ENCODE results near the gene RALGDS. TPM values are rescaled to one million over a fixed set of nuclear protein-coding genes. Genes with fewer than 3 reads are reported as not detected.
A peak's percentile ranks its signal among the peaks of the same experiment; 100 is the strongest.
"Not testable (repeated sequence)": the region's sequence is repeated elsewhere in the genome, so short reads cannot be mapped to it uniquely, and the experiment has no call there.

RALGDS gene
- total RNA-seq (10 to 100 TPM; 93.7 to 99.9 TPM), polyA plus RNA-seq (10 to 100 TPM; 14.1 to 35.5 (median 29.4) TPM), total RNA-seq (16.4 to 112 (median 54.4) reads per million in 6 experiments)

DNA sequence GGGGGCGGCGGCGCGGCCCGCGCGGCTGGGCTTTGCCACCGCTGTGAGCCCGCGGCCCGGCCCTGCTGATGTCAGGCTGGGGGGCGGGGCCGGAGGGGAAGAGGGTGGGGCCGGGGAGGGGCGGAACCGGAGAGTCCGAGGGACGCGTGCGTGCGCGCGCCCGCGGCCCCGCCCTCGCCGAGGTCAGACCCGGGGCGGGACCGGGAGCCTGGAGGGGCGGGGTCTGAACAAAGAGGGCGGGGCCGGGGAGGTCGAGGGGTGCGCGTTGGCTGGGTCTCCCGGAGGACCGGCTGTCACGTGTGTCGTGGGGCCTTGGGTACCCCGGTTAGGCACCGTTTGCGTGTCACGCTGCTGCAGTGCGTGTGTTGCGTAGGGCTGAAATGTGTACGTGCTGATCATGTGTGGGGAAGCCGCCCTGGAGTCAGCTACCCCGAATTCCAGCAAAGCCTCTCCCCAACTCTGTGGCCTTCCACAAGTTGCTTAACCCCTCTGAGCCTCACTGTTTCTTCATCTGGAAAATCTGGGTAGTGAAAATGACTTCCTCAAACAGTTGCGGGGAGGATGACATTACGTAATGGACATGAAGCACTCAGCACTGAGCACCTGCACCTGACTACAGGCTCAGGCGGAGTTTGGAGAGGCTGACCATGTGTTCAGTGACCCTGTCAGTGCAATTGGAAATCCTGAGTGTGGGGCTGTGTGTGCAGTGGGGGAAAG, at the start of gene RALGDS:
RALGDS (minus strand) TSS at position 43 of the 717 bp plus-strand sequence. CDS start 86 bp downstream, outside the sequence.
- peak within 1 kb of the TSS; percentile 75 to 89 (median 82) for H3K4me3 Mint-ChIP-seq
- H3K27ac Mint-ChIP-seq: peak within 1 kb of the TSS; percentile 90 to 100 (median 98)
- peaks cover 36 to 74% (median 63%) of the 10 kb centered on the region in 4 donors for H3K4me1 Mint-ChIP-seq
- peak; percentile 72 to 76 for ATAC-seq
- peak; percentile 83 to 97 (median 88) for DNase-seq
- peaks cover 0 to under 1% (median 0%) of the 10 kb centered on the region in 3 donors for H3K36me3 Mint-ChIP-seq
- POLR2A ChIA-PET: interaction anchor here (0.9 to 6.0 kb wide), 6 partner anchors 9 to 28 kb away, joined by 3 to 54 read pairs (median 10); no protein-coding TSS in a partner anchor
- H3K9me3 Mint-ChIP-seq: no peaks in the 10 kb centered on the region
- H3K27me3 Mint-ChIP-seq: no peaks in the 10 kb centered on the region

DNA sequence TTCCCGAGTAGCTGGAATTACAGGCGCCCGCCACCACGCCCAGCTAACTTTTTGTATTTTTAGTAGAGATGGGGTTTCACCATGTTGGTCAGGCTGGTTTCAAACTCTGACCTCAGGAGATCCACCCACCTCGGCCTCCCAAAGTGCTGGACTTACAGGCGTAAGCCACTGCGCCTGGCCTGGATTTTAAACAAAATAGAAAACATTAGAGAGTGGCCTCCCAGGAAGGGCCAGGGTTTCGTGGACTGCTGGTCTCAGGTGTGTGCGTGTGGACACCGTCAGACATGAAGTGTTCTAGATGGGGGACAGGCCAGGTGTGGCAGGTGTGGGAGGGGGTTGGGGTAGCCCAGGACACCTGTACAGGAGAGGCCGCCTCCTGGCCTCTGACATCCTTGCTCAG, 49.7 kb upstream of the RALGDS start:
- no peak for ATAC-seq
- no peak for DNase-seq
- Mint-ChIP-seq H3K9me3 (no peaks in the 10 kb centered on the region), H3K36me3 (no peaks in the 10 kb centered on the region), H3K27me3 (peaks cover 0 to 1% (median 0%) of the 10 kb centered on the region in 5 donors), H3K27ac (no peak overlapping the region), H3K4me3 (no peak overlapping the region), H3K4me1 (peaks cover 0 to 3% (median 0%) of the 10 kb centered on the region in 4 donors)
- POLR2A ChIA-PET: no interaction called here

DNA sequence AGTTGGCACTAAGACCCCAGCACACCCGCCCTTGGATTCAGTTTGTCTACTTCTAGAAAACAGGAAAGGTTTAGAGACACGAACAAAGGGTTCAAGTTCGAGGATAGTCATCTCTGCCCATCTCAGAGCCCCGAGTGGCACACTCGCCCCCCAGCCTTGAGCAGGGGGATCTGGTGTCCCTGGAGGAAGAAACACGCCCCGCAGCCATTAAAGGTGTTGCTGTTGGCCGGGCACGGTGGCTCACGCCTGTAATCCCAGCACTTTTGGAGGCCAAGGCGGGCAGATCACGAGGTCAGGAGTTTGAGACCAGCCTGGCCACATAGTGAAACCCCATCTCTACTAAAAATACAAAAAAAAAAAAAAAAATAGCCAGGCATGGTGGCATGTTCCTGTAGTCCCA, 48.6 kb upstream of the RALGDS start:
- H3K4me3 Mint-ChIP-seq, POLR2A ChIA-PET, DNase-seq, H3K27me3 Mint-ChIP-seq, ATAC-seq, H3K36me3 Mint-ChIP-seq, H3K9me3 Mint-ChIP-seq, H3K4me1 Mint-ChIP-seq, H3K27ac Mint-ChIP-seq: not testable (repeated sequence)

DNA sequence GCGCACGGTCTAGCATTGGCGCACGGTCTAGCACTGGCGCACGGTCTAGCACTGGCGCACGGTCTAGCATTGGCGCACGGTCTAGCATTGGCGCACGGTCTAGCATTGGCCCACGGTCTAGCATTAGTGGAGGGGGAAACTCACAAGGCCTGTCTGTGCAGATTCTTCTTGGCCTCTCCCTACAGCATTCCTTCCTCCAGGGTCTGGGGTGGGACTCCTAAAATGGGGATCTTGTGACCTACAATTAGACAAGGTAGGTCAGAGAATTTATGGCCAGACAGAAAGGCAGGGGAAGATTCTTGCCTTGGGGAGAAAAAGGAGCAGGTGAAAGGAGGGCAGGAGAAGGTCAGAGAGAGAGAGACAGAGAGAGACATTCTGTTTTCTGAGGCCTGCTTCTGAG, 48.1 kb upstream of the RALGDS start:
- POLR2A ChIA-PET: no interaction called here
- H3K4me1 Mint-ChIP-seq: peaks cover 0 to 6% (median under 1%) of the 10 kb centered on the region in 4 donors
- ATAC-seq: no peak
- no peak for DNase-seq
- H3K27me3 Mint-ChIP-seq: peaks cover 0 to 1% (median 0%) of the 10 kb centered on the region in 5 donors
- no peak overlapping the region for H3K4me3 Mint-ChIP-seq
- H3K9me3 Mint-ChIP-seq: no peaks in the 10 kb centered on the region
- H3K27ac Mint-ChIP-seq: peak overlapping the region in 1 of 10 donors; percentile 55
- no peaks in the 10 kb centered on the region for H3K36me3 Mint-ChIP-seq

DNA sequence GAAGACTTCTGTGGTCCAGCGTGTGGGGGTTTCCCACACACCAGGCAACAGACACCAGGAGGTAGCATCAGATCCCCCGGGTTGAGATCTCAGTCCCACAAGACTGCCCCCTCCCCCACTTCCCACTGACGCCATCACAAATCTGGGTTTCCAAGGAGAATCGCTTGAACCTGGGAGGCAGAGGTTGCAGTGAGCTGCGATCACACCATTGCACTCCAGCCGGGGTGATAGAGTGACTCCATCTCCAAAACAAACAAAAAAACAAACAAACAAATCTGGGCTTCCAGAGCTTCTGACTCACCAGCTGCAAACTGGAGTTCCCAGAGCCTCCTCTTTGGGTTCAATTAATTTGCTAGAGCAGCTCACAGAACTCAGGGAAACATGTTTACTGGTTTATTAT, 47.4 kb upstream of the RALGDS start:
- ATAC-seq: no peak
- Mint-ChIP-seq H3K4me3 (no peak overlapping the region), H3K27me3 (peaks cover 0 to 1% (median 0%) of the 10 kb centered on the region in 5 donors), H3K36me3 (no peaks in the 10 kb centered on the region), H3K9me3 (no peaks in the 10 kb centered on the region), H3K27ac (no peak overlapping the region), H3K4me1 (peaks cover 1 to 9% (median 5%) of the 10 kb centered on the region in 4 donors)
- POLR2A ChIA-PET: no interaction called here
- no peak for DNase-seq

DNA sequence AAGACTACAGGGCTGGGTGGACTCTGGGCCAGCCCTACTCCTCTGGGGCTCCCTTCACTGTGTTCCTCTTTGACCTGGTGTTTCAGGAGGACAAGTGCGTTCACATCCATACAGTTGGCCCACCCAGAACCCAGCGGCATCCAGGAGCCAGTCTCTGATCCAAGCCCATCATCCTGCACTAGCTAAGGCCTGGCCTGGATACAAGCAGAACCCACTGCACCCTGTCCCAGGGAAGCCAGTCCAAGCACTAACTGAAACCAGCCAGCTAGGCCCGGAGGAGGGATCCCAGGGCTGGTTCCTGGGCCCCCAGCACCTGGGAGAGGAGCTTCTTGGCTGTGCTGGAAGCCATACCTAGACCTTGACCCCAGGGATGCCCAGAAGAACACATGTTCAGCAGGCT, 46.7 kb upstream of the RALGDS start:
- H3K27ac Mint-ChIP-seq: no peak overlapping the region
- H3K36me3 Mint-ChIP-seq: no peaks in the 10 kb centered on the region
- H3K27me3 Mint-ChIP-seq: peaks cover 0 to 1% (median 0%) of the 10 kb centered on the region in 5 donors
- DNase-seq (no peak), ATAC-seq (no peak)
- no peak overlapping the region for H3K4me3 Mint-ChIP-seq
- peaks cover 1 to 9% (median 5%) of the 10 kb centered on the region in 4 donors for H3K4me1 Mint-ChIP-seq
- no peaks in the 10 kb centered on the region for H3K9me3 Mint-ChIP-seq
- POLR2A ChIA-PET: no interaction called here

DNA sequence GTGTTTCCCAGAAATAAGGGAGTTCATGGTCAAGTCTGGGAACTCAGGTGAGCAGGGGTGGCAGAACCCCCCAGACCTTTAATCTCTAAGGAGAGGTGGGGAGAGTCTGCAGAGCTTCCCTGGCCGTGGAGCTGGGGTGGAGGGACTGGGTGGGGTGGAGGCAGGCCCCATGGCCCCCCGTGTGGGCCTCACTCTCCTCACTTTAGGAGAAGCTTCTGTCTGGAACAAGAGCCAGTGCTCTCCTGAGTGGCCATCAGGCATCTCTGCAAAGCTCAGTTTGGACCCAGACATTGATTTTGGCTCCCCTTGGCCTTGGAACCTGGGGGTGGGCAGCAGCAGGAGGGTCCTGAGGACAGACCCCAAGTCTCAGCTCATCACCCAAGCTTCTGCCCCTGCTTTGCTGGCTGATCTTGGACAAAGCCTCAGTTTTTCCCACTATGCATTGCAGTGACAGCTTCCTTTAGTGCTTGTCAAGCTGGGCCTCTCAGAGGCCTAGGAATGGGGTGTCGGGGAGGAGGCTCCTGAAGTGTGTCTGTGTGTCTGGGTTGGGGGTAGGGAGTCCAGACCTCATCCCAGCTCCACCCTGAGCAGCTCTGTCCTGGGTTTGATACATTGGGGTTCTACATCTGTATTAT, 46.2 kb upstream of the RALGDS start:
- Mint-ChIP-seq H3K9me3 (no peaks in the 10 kb centered on the region), H3K36me3 (no peaks in the 10 kb centered on the region), H3K4me3 (no peak overlapping the region), H3K4me1 (peaks cover 1 to 9% (median 5%) of the 10 kb centered on the region in 4 donors), H3K27ac (no peak overlapping the region), H3K27me3 (peaks cover 0 to 2% (median 0%) of the 10 kb centered on the region in 5 donors)
- POLR2A ChIA-PET: no interaction called here
- ATAC-seq (no peak), DNase-seq (no peak)

DNA sequence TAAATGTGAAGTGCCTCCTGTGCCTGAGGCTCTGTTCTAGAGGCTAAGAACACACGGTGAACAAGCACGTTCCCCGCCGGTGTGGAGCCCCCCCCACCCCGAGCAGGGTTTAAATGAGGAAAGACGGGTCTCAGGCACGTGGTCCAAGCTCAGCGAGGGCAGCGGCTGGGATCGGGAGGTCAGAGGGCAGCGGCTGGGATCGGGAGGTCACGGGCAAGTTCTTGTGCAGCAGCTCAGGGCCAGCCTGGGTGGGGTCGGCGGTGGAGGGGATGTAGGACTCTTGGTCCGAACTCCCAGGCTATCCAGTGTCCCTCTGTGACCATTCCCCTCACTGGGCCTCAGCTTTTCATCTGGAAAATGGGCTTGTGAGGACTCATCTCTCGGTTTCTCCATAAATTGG, 45.4 kb upstream of the RALGDS start:
- Mint-ChIP-seq H3K27me3 (peaks cover 0 to 4% (median 1%) of the 10 kb centered on the region in 5 donors), H3K27ac (peak overlapping the region in 1 of 10 donors; percentile 31), H3K4me3 (no peak overlapping the region), H3K4me1 (peaks cover 1 to 13% (median 5%) of the 10 kb centered on the region in 4 donors), H3K36me3 (no peaks in the 10 kb centered on the region), H3K9me3 (no peaks in the 10 kb centered on the region)
- no peak for DNase-seq
- POLR2A ChIA-PET: no interaction called here
- no peak for ATAC-seq

DNA sequence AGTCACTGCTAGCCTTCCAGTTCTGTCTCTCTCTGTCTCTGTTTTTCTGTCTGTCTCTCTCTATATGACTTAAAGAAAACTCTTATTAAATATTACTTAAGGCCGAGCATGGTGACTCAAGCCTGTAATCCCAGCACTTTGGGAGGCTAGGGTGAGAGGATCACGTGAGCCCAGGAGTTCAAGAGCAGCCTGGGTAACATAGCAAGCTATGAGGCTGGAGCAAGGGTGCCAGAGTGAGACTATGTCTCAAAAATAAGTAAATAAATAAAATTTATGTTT, 44.4 kb upstream of the RALGDS start:
- H3K36me3 Mint-ChIP-seq: no peaks in the 10 kb centered on the region
- H3K27ac Mint-ChIP-seq: no peak overlapping the region
- ATAC-seq (no peak), DNase-seq (no peak)
- H3K27me3 Mint-ChIP-seq: peaks cover 0 to 4% (median 2%) of the 10 kb centered on the region in 5 donors
- peaks cover 1 to 15% (median 6%) of the 10 kb centered on the region in 4 donors for H3K4me1 Mint-ChIP-seq
- POLR2A ChIA-PET: no interaction called here
- H3K4me3 Mint-ChIP-seq: peak overlapping the region in 1 of 10 donors; percentile 29
- no peaks in the 10 kb centered on the region for H3K9me3 Mint-ChIP-seq

DNA sequence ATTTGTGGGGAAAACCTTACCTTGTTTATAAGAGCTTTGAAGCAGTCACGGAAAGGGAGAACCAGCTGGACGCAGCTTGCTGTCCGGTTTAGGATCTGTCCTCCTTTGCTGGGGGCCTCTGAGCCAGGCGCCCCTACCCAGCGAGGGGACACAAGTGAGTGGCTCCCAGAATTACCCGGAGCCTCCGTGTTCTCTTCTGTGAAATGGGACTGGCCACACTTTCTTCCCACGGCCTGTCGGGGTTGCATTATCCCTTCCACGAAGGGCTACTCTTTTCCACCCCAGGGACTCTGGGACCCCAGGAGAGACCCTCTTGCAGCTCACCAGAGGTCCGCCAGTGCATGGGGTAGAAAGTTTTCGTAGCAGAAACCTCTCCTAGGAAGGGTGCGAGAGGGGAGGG, 43.2 kb upstream of the RALGDS start:
- ATAC-seq: no peak
- Mint-ChIP-seq H3K9me3 (no peaks in the 10 kb centered on the region), H3K27ac (no peak overlapping the region), H3K27me3 (peaks cover 0 to 4% (median 2%) of the 10 kb centered on the region in 5 donors), H3K4me3 (peak overlapping the region; percentile 58 to 84 (median 72)), H3K4me1 (peaks cover 1 to 15% (median 7%) of the 10 kb centered on the region in 4 donors), H3K36me3 (no peaks in the 10 kb centered on the region)
- DNase-seq: no peak
- POLR2A ChIA-PET: interaction anchor here (1.5 kb wide), 1 partner anchor 17 kb away, joined by 3 read pairs; no protein-coding TSS in a partner anchor

DNA sequence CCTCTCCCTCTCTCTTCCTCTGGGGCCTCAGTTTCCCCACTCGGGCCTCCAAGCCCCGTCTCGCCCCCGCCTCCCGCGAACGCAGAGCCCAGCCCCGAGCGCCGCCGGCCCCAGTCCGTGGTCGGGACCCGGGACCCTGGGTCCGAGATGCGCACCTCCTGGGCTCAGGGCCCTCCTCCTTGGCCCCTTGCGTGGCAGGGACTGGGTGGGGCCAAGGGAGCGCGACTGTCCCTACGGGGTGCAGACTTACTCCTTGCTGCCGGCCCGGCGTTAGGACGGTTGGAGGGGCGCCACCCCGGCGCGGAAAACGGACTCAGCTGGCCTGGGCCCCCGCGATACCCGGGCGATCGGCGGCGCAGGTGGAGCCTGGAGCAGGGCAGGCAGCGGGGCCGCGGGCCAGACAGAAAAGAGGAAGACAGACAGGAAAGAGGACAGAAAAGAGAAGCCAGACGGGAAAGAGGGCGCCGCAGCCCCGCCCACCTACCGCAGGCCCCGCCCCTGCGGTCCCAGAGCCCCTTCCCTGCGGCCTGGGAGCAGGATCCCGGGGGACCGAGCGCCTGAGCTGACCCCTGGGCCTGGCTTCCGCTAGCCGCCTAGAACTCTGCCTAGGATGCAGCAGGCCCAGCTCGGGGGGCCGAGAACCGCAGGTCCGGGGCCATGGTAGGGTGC, 42.6 kb upstream of the RALGDS start, which contains the start of gene GBGT1:
GBGT1 (minus strand) TSS at position 411 of the 669 bp plus-strand sequence. CDS start 1,502 bp downstream, outside the sequence.
- POLR2A ChIA-PET: interaction anchor here (1.5 kb wide), 1 partner anchor 16 kb away, joined by 3 read pairs; no protein-coding TSS in a partner anchor
- no peaks in the 10 kb centered on the region for H3K9me3 Mint-ChIP-seq
- H3K27me3 Mint-ChIP-seq: peaks cover 0 to 4% (median 2%) of the 10 kb centered on the region in 5 donors
- peak within 1 kb of the TSS; percentile 69 to 87 (median 76) for H3K4me3 Mint-ChIP-seq
- peak within 1 kb of the TSS in 1 of 10 donors; percentile 62 for H3K27ac Mint-ChIP-seq
- H3K4me1 Mint-ChIP-seq: peaks cover 1 to 15% (median 7%) of the 10 kb centered on the region in 4 donors
- DNase-seq (peak in 3 of 10 donors; percentile 33 to 40 (median 39)), ATAC-seq (peak; percentile 56 to 66)
- H3K36me3 Mint-ChIP-seq: no peaks in the 10 kb centered on the region

DNA sequence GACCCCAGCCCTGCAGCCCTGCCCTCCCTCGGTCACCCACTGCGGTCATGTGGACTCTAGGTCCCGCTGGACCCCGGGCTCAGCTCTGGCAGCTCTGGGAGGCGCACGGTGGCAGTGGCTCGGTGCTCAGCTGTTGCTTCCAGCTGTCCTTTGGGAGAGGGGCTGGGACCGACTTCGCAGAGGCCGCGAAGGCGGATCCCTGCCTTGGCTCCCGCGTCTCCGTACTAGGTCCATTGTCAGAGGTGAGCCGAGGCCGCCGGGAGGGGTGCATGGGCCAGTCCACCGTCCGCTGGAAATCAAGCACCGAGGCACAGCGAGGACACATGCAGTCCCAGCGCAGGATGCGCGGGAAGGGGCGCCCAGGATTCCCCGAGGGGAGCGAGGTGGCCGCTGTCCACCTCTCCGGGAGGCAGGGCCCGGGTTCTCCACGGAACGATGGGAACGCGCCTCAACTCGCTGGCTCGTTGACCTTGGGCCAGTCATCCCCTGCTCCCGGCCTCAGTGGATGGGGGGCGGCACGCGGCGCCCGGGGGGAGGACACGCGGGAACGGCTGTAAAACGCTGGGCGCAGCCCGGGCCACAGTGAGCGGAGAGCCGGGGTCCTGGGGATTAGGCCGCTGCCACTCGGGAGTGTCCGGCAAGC, 41.9 kb upstream of the RALGDS start:
- Mint-ChIP-seq H3K4me3 (peak overlapping the region in 6 of 10 donors; percentile 23 to 77 (median 56)), H3K9me3 (no peaks in the 10 kb centered on the region), H3K4me1 (peaks cover 1 to 15% (median 7%) of the 10 kb centered on the region in 4 donors), H3K36me3 (no peaks in the 10 kb centered on the region), H3K27me3 (peaks cover 0 to 4% (median 2%) of the 10 kb centered on the region in 5 donors), H3K27ac (peak overlapping the region in 1 of 10 donors; percentile 62)
- no peak for DNase-seq
- POLR2A ChIA-PET: interaction anchor here (1.5 kb wide), 1 partner anchor 15 kb away, joined by 3 read pairs; no protein-coding TSS in a partner anchor
- peak in 1 of 2 donors; percentile 8 for ATAC-seq
